SU-DHL-6 (cell line): ENCODE results near the gene PPARG.
"Not testable (repeated sequence)": the region's sequence is repeated elsewhere in the genome, so short reads cannot be mapped to it uniquely, and the experiment has no call there.

ENCODE experiments used
- H2AFZ ChIP-seq: fragments of 200-600 bp; sonication (generic); 2 replicates; pipeline ENCODE4 v1.6.1; 2014; ENCODE audit warnings: low read depth, mild to moderate bottlenecking, moderate library complexity, mixed read lengths, antibody characterized with exemption, low read length; ENCODE audit not compliant: severe bottlenecking
- H3F3A ChIP-seq: fragments of 200-600 bp; shearing (Covaris generic); 2 replicates; pipeline ENCODE4 v1.6.0; 2016; ENCODE audit warnings: antibody characterized with exemption, mild to moderate bottlenecking; ENCODE audit not compliant: insufficient read depth
- H3K27ac ChIP-seq: fragments of 200-600 bp; sonication (generic); 2 replicates; pipeline ENCODE4 v1.5.1; 2016; ENCODE audit warnings: low read depth, mild to moderate bottlenecking, low read length, moderate library complexity, mixed read lengths
- H3K27me3 ChIP-seq: fragments of 200-600 bp; sonication (generic), shearing (Covaris generic); 2 replicates; pipeline ENCODE4 v1.6.0; 2014; ENCODE audit warnings: mild to moderate bottlenecking, low read length
- H3K36me3 ChIP-seq: fragments of 200-600 bp; sonication (generic); 2 replicates; pipeline ENCODE4 v1.6.1; 2014; ENCODE audit warnings: mild to moderate bottlenecking, low read length, mixed read lengths
- H3K4me2 ChIP-seq: fragments of 300-600, 200-600 bp; shearing (Covaris generic), sonication (generic); 2 replicates; pipeline ENCODE4 v1.6.0; 2014; ENCODE audit warnings: low read length, low read depth, mild to moderate bottlenecking; ENCODE audit not compliant: poor library complexity, severe bottlenecking
- H3K4me3 ChIP-seq: fragments of 200-600 bp; sonication (generic); 2 replicates; pipeline ENCODE4 v1.5.1; 2014; ENCODE audit warnings: antibody characterized with exemption, low read length, mild to moderate bottlenecking, mixed read lengths; ENCODE audit not compliant: insufficient read depth, poor library complexity, severe bottlenecking
- H3K79me2 ChIP-seq: fragments of 200-600 bp; sonication (generic); 2 replicates; pipeline ENCODE4 v1.6.1; 2014; ENCODE audit warnings: mild to moderate bottlenecking, low read length, moderate library complexity; ENCODE audit not compliant: insufficient read depth
- H3K9ac ChIP-seq: fragments of 200-600 bp; sonication (generic); 2 replicates; pipeline ENCODE4 v1.7.0; 2014; ENCODE audit warnings: mild to moderate bottlenecking, low read length
- H3K9me2 ChIP-seq: fragments of 200-600 bp; sonication (generic); replicated peaks from 2 replicates; pipeline ENCODE4 v1.6.1; 2014; ENCODE audit warnings: low read length; ENCODE audit not compliant: insufficient read depth
- H3K9me3 ChIP-seq: fragments of 200-600 bp; sonication (generic); 2 replicates; pipeline ENCODE4 v1.6.1; 2014; ENCODE audit warnings: low read length, mixed read lengths; ENCODE audit not compliant: insufficient read depth
- H4K20me1 ChIP-seq: fragments of 200-600 bp; sonication (generic); 2 replicates; pipeline ENCODE4 v1.6.1; 2014; ENCODE audit warnings: low read depth, mild to moderate bottlenecking, antibody characterized with exemption, low read length, moderate library complexity, mixed read lengths
- EZH2phosphoT487 ChIP-seq: fragments of 200-600 bp; sonication (generic), shearing (Covaris generic); conservative IDR thresholded peaks from 2 replicates; pipeline ENCODE4 v1.6.1; 2018; ENCODE audit warnings: mild to moderate bottlenecking, antibody characterized with exemption, low read length, moderate library complexity, mixed read lengths
- TF ChIP-seq, protein P1 (sequence below): fragments of 200-600 bp; sonication (generic); IDR thresholded peaks from one replicate; pipeline ENCODE4 v1.5.1; 2017; ENCODE audit warnings: antibody characterized with exemption, mild to moderate bottlenecking, low read length, moderate library complexity; ENCODE audit not compliant: insufficient read depth, poor library complexity, severe bottlenecking

Gene PPARG

DNA sequence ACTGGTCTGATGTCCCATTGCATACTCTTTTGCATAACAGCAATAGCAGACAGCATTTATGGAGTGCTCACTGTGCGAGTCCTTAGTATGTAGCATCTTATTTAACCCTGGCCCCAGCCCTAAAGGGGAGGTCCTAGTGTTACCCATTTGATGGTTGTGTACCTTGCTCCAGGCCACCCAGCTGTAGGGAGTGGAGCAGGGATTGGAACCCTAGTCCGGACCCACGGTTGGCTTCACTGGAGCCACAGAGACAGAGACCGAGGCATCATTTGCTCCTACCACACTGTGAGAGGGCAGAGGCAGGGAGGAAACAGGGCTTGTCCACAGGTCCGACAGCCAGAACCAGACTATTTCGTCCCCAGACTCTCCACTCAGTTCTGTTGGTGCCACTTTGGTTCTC, 179.4 kb downstream of the PPARG start:
- Histone ChIP-seq H3K9ac (no peak overlapping the region), H2AFZ (no peak overlapping the region), H3K27me3 (no peaks in the 10 kb centered on the region), H3K4me2 (no peak overlapping the region), H3K9me3 (no peaks in the 10 kb centered on the region), H3K36me3 (no peaks in the 10 kb centered on the region), H3K4me3 (no peak overlapping the region), H3K9me2 (no peaks in the 10 kb centered on the region), H4K20me1 (no peaks in the 10 kb centered on the region), H3F3A (no peaks in the 10 kb centered on the region), H3K79me2 (no peaks in the 10 kb centered on the region), H3K27ac (no peak overlapping the region)
- TF ChIP-seq EZH2phosphoT487: no peak
- TF ChIP-seq, protein P1, sequence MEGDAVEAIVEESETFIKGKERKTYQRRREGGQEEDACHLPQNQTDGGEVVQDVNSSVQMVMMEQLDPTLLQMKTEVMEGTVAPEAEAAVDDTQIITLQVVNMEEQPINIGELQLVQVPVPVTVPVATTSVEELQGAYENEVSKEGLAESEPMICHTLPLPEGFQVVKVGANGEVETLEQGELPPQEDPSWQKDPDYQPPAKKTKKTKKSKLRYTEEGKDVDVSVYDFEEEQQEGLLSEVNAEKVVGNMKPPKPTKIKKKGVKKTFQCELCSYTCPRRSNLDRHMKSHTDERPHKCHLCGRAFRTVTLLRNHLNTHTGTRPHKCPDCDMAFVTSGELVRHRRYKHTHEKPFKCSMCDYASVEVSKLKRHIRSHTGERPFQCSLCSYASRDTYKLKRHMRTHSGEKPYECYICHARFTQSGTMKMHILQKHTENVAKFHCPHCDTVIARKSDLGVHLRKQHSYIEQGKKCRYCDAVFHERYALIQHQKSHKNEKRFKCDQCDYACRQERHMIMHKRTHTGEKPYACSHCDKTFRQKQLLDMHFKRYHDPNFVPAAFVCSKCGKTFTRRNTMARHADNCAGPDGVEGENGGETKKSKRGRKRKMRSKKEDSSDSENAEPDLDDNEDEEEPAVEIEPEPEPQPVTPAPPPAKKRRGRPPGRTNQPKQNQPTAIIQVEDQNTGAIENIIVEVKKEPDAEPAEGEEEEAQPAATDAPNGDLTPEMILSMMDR: no peak

DNA sequence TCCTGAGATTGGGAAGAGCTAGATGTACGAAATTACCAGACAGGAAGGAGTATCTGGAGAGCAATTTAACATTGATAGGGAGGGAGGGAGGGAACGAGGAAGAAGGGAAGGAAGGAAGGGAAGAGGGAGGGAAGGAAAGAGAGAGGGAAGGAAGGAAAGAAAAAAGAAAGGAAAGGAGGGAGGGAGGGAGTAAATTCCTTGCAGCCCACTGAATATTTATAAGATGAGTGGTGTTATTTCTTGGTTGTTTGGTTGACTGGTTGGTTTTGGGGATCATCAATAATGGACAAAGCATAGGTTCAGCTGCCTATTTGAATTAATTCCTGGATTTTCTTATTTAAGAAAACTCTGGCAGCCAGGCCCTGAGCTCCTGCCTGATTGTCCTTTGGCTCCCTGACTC, 179.9 kb downstream of the PPARG start:
- Histone ChIP-seq H3K4me2 (no peak overlapping the region), H3K9ac (no peak overlapping the region), H3K4me3 (no peak overlapping the region), H3F3A (no peaks in the 10 kb centered on the region), H3K27ac (no peak overlapping the region), H3K79me2 (no peaks in the 10 kb centered on the region), H3K36me3 (no peaks in the 10 kb centered on the region), H4K20me1 (no peaks in the 10 kb centered on the region), H3K27me3 (no peaks in the 10 kb centered on the region), H3K9me2 (no peaks in the 10 kb centered on the region), H2AFZ (no peak overlapping the region), H3K9me3 (no peaks in the 10 kb centered on the region)
- no peak for TF ChIP-seq EZH2phosphoT487
- TF ChIP-seq, protein P1: no peak

DNA sequence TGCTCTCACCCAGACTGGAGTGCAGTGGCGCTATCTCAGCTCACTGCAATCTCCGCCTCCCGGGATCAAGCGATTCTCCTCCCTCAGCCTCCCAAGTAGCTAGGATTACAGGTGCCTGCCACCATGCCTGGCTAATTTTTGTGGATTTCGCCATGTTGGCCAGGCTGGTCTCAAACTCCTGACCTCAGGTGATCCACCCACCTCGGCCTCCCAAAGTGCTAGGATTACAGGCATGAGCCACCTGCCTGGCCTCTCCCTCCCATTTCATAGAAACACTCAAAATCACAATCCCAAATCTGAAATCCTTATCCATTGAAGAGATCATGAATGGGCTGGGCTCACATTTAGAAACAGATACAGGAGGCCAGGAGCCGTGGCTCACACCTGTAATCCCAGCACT, 180.4 kb downstream of the PPARG start:
- H3K4me2 ChIP-seq, H4K20me1 ChIP-seq, H3K27ac ChIP-seq, H3K36me3 ChIP-seq, H3K9ac ChIP-seq, H3K9me2 ChIP-seq, H3K27me3 ChIP-seq, H2AFZ ChIP-seq, H3K4me3 ChIP-seq, H3K79me2 ChIP-seq, H3K9me3 ChIP-seq, H3F3A ChIP-seq: not testable (repeated sequence)

GRCh38 chr3:12470111-12470510, 181.2 kb downstream of the PPARG start:
- Histone ChIP-seq H3K4me2 (no peak overlapping the region), H4K20me1 (no peaks in the 10 kb centered on the region), H3K4me3 (no peak overlapping the region), H3K27me3 (no peaks in the 10 kb centered on the region), H3K9ac (no peak overlapping the region), H3K27ac (no peak overlapping the region), H3K9me2 (no peaks in the 10 kb centered on the region), H2AFZ (no peak overlapping the region), H3F3A (no peaks in the 10 kb centered on the region), H3K9me3 (no peaks in the 10 kb centered on the region), H3K79me2 (no peaks in the 10 kb centered on the region), H3K36me3 (no peaks in the 10 kb centered on the region)
- TF ChIP-seq EZH2phosphoT487: no peak
- TF ChIP-seq, protein P1: no peak
